Kidney (tissue), 14 donors: ENCODE data around the gene ROR1. TPM values are rescaled to one million over a fixed set of nuclear protein-coding genes. Genes with fewer than 3 reads are reported as not detected.
A peak's percentile ranks its signal among the peaks of the same experiment; 100 is the strongest.

ENCODE experiments used
- DNase-seq, 5 donors: peaks; one replicate each; pipeline ENCODE4 v3.0.0-alpha.2; 2013 to 2020
- FAIRE-seq: peaks from 2 replicates; lab custom pipeline; 2012; peaks lifted over from hg19 to GRCh38; lab: Jason Lieb, UNC
- H3K27ac ChIP-seq, 2 donors: one replicate each; pipeline ENCODE4 v1.7.0; 2013; ENCODE audit warnings: low read depth in 2 of 2, low read length in 2 of 2, inconsistent platforms in 1 of 2
- H3K27me3 ChIP-seq: one replicate; pipeline ENCODE4 v1.7.1; 2013; ENCODE audit warnings: low read length, inconsistent platforms; ENCODE audit not compliant: control insufficient read depth, insufficient read depth
- H3K36me3 ChIP-seq, 3 donors: one replicate each; pipeline versions ENCODE4 v1.7.0 to v1.7.1; 2013; ENCODE audit warnings: low read length in 3 of 3, control low read depth in 1 of 3, inconsistent platforms in 1 of 3; ENCODE audit not compliant: insufficient read depth in 3 of 3, control insufficient read depth in 2 of 3
- H3K4me1 ChIP-seq, 3 donors: one replicate each; pipeline versions ENCODE4 v1.7.0 to v1.7.1; 2013; ENCODE audit warnings: low read length in 3 of 3, inconsistent platforms in 1 of 3, low read depth in 1 of 3; ENCODE audit not compliant: control insufficient read depth in 2 of 3, insufficient read depth in 2 of 3
- H3K4me3 ChIP-seq, 3 donors: one replicate each; pipeline versions ENCODE4 v1.7.0 to v1.8.1; 2013; ENCODE audit warnings: low read length in 3 of 3, control low read depth in 1 of 3, inconsistent platforms in 1 of 3
- H3K9ac ChIP-seq, 3 donors: one replicate each; pipeline versions ENCODE4 v1.7.0 to v1.7.1; 2013; ENCODE audit warnings: low read length in 3 of 3, control low read depth in 1 of 3, inconsistent platforms in 1 of 3
- H3K9me3 ChIP-seq, 3 donors: one replicate each; pipeline versions ENCODE4 v1.7.0 to v1.7.1; 2013; ENCODE audit warnings: low read length in 3 of 3, control low read depth in 1 of 3, inconsistent platforms in 1 of 3; ENCODE audit not compliant: control insufficient read depth in 2 of 3, insufficient read depth in 1 of 3
- intact Hi-C: fragments of 100-400 bp; cut with DNase I; formaldehyde crosslinking; loops from one replicate; pipeline ENCODE4 v1.11.1; 2022
- polyA plus RNA-seq: library from polyadenylated mRNA; stranded (reverse); fragments of 350-450 nt; fragmentation: Illumina TruSeq; extraction: RNeasy Lipid Tissue Mini Kit (QIAGEN cat#74804); gene quantifications from one replicate; pipeline ENCODE4 v1.2.3, GENCODE V29; 2014; ENCODE audit warnings: low read depth, low replicate concordance; ENCODE audit not compliant: insufficient read depth
- total RNA-seq: library from RNA; stranded (reverse); fragmentation: NEBNext Ultra II Directional; extraction: Animal tissue kit (Norgen Biotek cat#: 25700); gene quantifications from one replicate; pipeline ENCODE4 v1.2.1, GENCODE V29; 2021
- TF ChIP-seq, protein P1 (sequence below): IDR thresholded peaks from 3 replicates; pipeline ENCODE4 v1.5.1; 2012; ENCODE audit warnings: mild to moderate bottlenecking, moderate library complexity, borderline replicate concordance; ENCODE audit not compliant: insufficient read depth; ENCODE audit errors: extremely low read depth
- donor health status: control.
- donor health status: control.
- donor health status: control.
- donor health status: control.
- donor health status: control.
- donor health status: DM: yes; HTN: yes; CAD: no.
- donor health status: Normal renal cell carcinoma (clear cell type).

The ROR1 gene
- total and polyA plus RNA-seq, 2 donors from 2014 or later = 0.77 to 8.0 TPM

- Histone ChIP-seq H3K36me3 (no peaks in the 10 kb centered on the region), H3K4me3 (no peak overlapping the region), H3K4me1 (peaks cover 0 to 14% (median 4%) of the 10 kb centered on the region in 3 donors), H3K9ac (no peak overlapping the region), H3K9me3 (no peaks in the 10 kb centered on the region), H3K27ac (no peak overlapping the region), H3K27me3 (no peaks in the 10 kb centered on the region)
- peak in 1 of 5 donors; percentile 31 for DNase-seq
- intact Hi-C loops = no loop called here
- TF ChIP-seq, protein P1, sequence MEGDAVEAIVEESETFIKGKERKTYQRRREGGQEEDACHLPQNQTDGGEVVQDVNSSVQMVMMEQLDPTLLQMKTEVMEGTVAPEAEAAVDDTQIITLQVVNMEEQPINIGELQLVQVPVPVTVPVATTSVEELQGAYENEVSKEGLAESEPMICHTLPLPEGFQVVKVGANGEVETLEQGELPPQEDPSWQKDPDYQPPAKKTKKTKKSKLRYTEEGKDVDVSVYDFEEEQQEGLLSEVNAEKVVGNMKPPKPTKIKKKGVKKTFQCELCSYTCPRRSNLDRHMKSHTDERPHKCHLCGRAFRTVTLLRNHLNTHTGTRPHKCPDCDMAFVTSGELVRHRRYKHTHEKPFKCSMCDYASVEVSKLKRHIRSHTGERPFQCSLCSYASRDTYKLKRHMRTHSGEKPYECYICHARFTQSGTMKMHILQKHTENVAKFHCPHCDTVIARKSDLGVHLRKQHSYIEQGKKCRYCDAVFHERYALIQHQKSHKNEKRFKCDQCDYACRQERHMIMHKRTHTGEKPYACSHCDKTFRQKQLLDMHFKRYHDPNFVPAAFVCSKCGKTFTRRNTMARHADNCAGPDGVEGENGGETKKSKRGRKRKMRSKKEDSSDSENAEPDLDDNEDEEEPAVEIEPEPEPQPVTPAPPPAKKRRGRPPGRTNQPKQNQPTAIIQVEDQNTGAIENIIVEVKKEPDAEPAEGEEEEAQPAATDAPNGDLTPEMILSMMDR = no peak
- no peak for FAIRE-seq
Observed at GRCh38 chr1:63906047-63906704, 132.4 kb downstream of the ROR1 start.

GRCh38 chr1:63907051-63907450 lies 133.2 kb downstream of the ROR1 start:
- H3K9ac ChIP-seq = no peak overlapping the region
- DNase-seq (no peak), FAIRE-seq (no peak)
- intact Hi-C loops = no loop called here
- H3K4me1 ChIP-seq = peaks cover 0 to 14% (median 4%) of the 10 kb centered on the region in 3 donors
- no peaks in the 10 kb centered on the region for H3K9me3 ChIP-seq
- TF ChIP-seq, protein P1 = no peak
- H3K27me3 ChIP-seq = no peaks in the 10 kb centered on the region
- no peak overlapping the region for H3K4me3 ChIP-seq
- no peaks in the 10 kb centered on the region for H3K36me3 ChIP-seq
- H3K27ac ChIP-seq = no peak overlapping the region

- TF ChIP-seq, protein P1 = no peak
- DNase-seq = no peak
Observed at GRCh38 chr1:63908016-63908415, 134.2 kb downstream of the ROR1 start.

GRCh38 chr1:63909526-63909925 lies 135.7 kb downstream of the ROR1 start:
- Histone ChIP-seq H3K27me3 (no peaks in the 10 kb centered on the region), H3K36me3 (no peaks in the 10 kb centered on the region), H3K4me3 (no peak overlapping the region), H3K9ac (no peak overlapping the region), H3K27ac (no peak overlapping the region), H3K4me1 (peaks cover 0 to 14% (median 4%) of the 10 kb centered on the region in 3 donors), H3K9me3 (no peaks in the 10 kb centered on the region)
- DNase-seq = peak in 1 of 5 donors; percentile 43
- intact Hi-C loops = no loop called here
- TF ChIP-seq, protein P1 = no peak
- no peak for FAIRE-seq

More at GRCh38 chr1:63908016-63908415, 134.2 kb downstream of the ROR1 start:
- intact Hi-C loops = no loop called here
- no peak for FAIRE-seq
- no peaks in the 10 kb centered on the region for H3K9me3 ChIP-seq
- H3K4me3 ChIP-seq = no peak overlapping the region
- H3K36me3 ChIP-seq = no peaks in the 10 kb centered on the region
- no peak overlapping the region for H3K9ac ChIP-seq
- peaks cover 0 to 14% (median 4%) of the 10 kb centered on the region in 3 donors for H3K4me1 ChIP-seq
- no peaks in the 10 kb centered on the region for H3K27me3 ChIP-seq
- no peak overlapping the region for H3K27ac ChIP-seq
